ENCODE measurements around the gene LRFN4. TPM values are rescaled to one million over a fixed set of nuclear protein-coding genes. Genes with fewer than 3 reads are reported as not detected.

Gene LRFN4
- total RNA-seq, result 14.2 and 17.1 TPM in 2 replicates

DNA sequence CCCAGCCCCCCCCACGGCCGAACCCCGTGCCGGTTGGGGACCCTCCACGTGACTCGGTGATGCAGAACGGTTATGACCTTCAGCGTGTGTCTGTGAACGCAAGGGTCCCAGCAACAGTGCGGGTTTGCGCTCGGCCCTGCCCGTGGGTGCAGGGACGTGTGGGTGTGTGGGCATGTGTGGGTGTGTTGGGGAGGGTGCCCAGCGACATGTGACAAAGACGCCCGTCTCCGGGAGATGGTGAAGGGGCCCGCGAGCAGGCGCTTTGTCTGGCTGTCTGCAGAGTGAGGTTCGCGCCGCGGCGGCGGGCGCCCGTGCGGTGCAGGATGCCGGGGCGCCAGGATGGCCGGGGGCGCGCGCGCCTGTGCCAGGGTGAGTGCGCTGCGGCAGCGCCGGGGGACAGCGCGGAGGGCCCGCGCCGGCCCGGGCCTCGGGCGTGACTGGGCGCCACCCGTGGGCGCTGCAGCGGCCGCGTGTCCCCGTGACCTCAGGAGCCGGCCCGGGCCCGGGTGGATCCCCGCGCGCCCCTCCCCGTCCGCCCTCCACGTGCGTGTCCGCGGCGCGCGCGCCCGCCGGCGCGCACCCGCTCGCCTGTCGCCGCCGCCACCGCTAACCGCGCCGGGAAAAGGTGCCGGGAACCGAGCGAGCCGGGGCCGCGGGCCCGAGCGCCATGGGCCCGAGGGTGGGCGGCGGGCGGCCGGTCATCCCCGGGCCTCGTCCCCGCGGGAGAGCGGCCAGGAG lies at the start of gene LRFN4:
Gene LRFN4, plus strand, starts transcription at position 569 of the 738 bp plus-strand sequence. CDS start 681 bp downstream, outside the sequence.

DNA sequence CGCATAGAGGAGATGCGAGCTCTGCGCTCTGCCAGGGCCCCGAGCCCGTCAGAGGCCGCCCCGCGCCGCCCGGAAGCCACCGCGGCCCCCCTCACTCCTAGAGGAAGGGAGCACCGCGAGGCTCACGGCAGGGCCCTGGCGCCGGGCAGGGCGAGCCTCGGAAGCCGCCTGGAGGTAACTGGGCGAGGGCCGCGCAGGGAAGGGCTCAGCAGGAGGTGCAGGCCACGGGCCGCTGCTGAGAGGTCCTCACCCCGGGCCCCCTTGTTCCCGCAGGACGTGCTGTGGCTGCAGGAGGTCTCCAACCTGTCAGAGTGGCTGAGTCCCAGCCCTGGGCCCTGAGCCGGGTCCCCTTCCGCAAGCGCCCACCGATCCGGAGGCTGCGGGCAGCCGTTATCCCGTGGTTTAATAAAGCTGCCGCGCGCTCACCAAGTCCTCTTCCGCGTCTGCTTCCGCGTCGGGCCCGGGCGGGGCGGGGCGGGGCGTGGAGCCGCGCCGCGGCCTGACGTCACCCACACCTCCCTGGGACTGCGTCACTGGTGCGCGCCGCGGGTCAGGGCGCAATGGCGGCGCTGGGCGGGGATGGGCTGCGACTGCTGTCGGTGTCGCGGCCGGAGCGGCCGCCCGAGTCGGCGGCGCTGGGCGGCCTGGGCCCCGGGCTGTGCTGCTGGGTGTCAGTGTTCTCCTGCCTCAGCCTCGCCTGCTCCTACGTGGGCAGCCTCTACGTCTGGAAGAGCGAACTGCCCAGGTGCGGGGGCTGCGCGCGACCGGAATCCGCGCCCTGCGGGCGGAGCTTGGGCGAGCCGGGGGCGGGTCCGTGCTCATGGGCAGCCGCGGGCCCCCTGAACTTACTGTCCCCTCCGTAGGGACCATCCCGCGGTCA lies 13.7 kb upstream of the LRFN4 start, which contains the start of gene RCE1:
Gene RCE1, plus strand, starts transcription at position 546 of the 880 bp plus-strand sequence. Its CDS starts 15 bp downstream, at position 561.

Other genes with a start within 250 kb of the LRFN4 start
- 16.5 and 18.7 TPM in 2 replicates for gene RBM14, start 240.4 kb upstream of the LRFN4 start, total RNA-seq
- gene RBM4, start 218.4 kb upstream of the LRFN4 start, total RNA-seq, result 132 and 183 TPM in 2 replicates
- 20.6 and 26.5 TPM in 2 replicates for gene RBM4B, start 179.2 kb upstream of the LRFN4 start, total RNA-seq
- gene SPTBN2, start 127.8 kb upstream of the LRFN4 start, total RNA-seq, result 12.6 TPM in 2 replicates
- gene RCE1, start 13.6 kb upstream of the LRFN4 start, total RNA-seq, result 14.8 and 15.6 TPM in 2 replicates
- gene PC, start 101.3 kb downstream of the LRFN4 start, total RNA-seq, result 5.9 and 15.2 TPM in 2 replicates
- not detected in 2 replicates for gene C11orf86, start 118.2 kb downstream of the LRFN4 start, total RNA-seq
- gene SYT12, start 166.1 kb downstream of the LRFN4 start, total RNA-seq, result under 0.01 TPM in 2 replicates
- 15.3 and 17.4 TPM in 2 replicates for gene RHOD, start 199.8 kb downstream of the LRFN4 start, total RNA-seq